Measurements from ENCODE around the gene CHAF1A.

CHAF1A gene

GRCh38 chr19:4473011-4473762 is 70.7 kb downstream of the CHAF1A start:
- H3K9me3 ChIP-seq (ENCODE audit: insufficient read depth, low read depth, low read length) = no peaks in the 10 kb centered on the region
- 27% methylated on average over 25 of the region's 25 CpGs for WGBS

DNA sequence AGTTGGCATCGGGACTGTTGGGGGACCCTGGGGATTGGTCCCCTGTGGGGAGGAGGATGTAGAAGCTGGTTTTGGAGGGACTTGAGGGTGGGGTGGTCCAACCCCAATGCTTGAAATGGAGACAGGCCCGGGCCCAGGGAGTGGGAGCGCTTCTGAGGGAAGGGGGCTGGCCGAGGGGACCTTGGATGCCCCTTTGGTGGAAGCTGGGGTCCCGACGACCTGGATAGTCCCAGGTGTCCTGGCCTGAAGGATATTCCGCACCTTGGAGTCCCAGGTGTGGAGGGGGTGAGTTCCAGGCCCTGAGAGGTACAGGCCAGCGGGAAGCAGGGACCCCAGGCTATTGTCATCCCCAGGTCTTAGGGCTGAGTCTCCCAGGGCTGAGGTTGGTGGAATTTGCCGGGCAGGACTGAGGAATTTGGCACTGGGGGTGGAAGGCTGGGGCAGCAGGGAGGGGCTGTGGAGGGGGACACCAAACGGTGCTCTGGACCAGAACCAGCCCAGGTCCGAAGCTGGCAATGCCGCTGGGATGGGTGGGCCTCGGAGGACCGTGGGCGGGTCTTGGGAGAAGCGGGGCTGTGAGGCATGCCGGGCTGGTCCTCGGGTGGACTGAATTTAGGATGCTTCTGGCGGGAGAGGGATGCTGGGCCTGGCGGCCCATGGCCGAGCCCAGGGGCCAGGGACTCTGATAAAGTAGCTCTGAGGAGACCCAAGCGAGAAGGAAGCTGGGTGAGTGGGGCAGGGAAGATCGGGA is 71.5 kb downstream of the CHAF1A start:
- H3K36me3 ChIP-seq (ENCODE audit: insufficient read depth, low read length) = peaks cover 28% of the 10 kb centered on the region
- peak overlapping the region; percentile 54 for H3K4me3 ChIP-seq (ENCODE audit: low read length)
- H3K4me1 ChIP-seq (ENCODE audit: insufficient read depth, low read length) = peaks cover 3% of the 10 kb centered on the region; the same call in 1 of the 2 replicates
- peak overlapping the region; percentile 50 for H3K9ac ChIP-seq (ENCODE audit: low read depth, low read length)
- no peaks in the 10 kb centered on the region for H3K9me3 ChIP-seq (ENCODE audit: insufficient read depth, low read depth, low read length)
- H3K27ac ChIP-seq (ENCODE audit: low read depth, low read length) = peak overlapping the region; percentile 64
- 15% methylated on average over 23 of the region's 23 CpGs for WGBS
- no peaks in the 10 kb centered on the region for H3K27me3 ChIP-seq (ENCODE audit: insufficient read depth, low read length)

More at GRCh38 chr19:4473011-4473762, 70.7 kb downstream of the CHAF1A start:
- Histone ChIP-seq H3K4me3 (ENCODE audit: low read length) (peak overlapping the region; percentile 54), H3K27me3 (ENCODE audit: insufficient read depth, low read length) (no peaks in the 10 kb centered on the region), H3K9ac (ENCODE audit: low read depth, low read length) (peak overlapping the region; percentile 63), H3K27ac (ENCODE audit: low read depth, low read length) (no peak overlapping the region; the same call in 1 of the 2 replicates), H3K36me3 (ENCODE audit: insufficient read depth, low read length) (peaks cover 23% of the 10 kb centered on the region), H3K4me1 (ENCODE audit: insufficient read depth, low read length) (peaks cover 3% of the 10 kb centered on the region; the same call in 1 of the 2 replicates)

DNA sequence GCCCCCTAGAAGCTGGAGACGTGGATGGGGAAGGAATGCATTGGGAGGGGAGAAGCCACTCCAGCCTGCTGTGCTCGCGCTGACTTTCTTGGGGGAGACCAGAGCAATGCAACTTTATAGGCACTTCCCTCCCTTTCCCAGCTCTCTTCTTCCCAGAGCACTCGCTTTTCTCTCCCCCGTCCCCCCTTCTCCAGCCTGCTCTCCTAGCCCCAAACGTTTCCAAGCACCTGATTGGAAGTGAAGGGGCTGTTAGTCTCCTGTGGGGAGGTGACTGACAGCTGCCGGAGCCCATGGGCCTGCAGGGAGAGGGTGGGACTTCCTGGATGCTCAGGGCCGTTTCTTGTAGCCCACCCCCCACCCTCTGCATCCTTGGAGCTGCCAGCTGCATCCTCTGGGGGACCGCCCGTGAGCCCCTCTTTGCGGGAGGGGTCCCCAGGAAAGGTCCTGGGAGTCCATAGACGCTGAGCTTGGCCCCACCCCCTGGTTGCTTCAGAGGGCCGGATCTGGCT is 72.1 kb downstream of the CHAF1A start:
- Histone ChIP-seq H3K27ac (ENCODE audit: low read depth, low read length) (peak overlapping the region; percentile 64), H3K4me1 (ENCODE audit: insufficient read depth, low read length) (peaks cover 3% of the 10 kb centered on the region; the same call in 1 of the 2 replicates), H3K36me3 (ENCODE audit: insufficient read depth, low read length) (peaks cover 31% of the 10 kb centered on the region), H3K9ac (ENCODE audit: low read depth, low read length) (peak overlapping the region; percentile 50; the same call in 1 of the 2 replicates), H3K27me3 (ENCODE audit: insufficient read depth, low read length) (no peaks in the 10 kb centered on the region), H3K9me3 (ENCODE audit: insufficient read depth, low read depth, low read length) (no peaks in the 10 kb centered on the region), H3K4me3 (ENCODE audit: low read length) (peak overlapping the region; percentile 54)
- 15% methylated on average over 12 of the region's 13 CpGs for WGBS

GRCh38 chr19:4477034-4477801 is 74.8 kb downstream of the CHAF1A start:
- 89% methylated on average over 16 of the region's 16 CpGs for WGBS
- peaks cover 32% of the 10 kb centered on the region for H3K36me3 ChIP-seq (ENCODE audit: insufficient read depth, low read length)
- no peak overlapping the region for H3K4me3 ChIP-seq (ENCODE audit: low read length)
- peaks cover 3% of the 10 kb centered on the region; the same call in 1 of the 2 replicates for H3K4me1 ChIP-seq (ENCODE audit: insufficient read depth, low read length)
- no peaks in the 10 kb centered on the region for H3K9me3 ChIP-seq (ENCODE audit: insufficient read depth, low read depth, low read length)
- H3K27me3 ChIP-seq (ENCODE audit: insufficient read depth, low read length) = no peaks in the 10 kb centered on the region
- no peak overlapping the region for H3K27ac ChIP-seq (ENCODE audit: low read depth, low read length)
- H3K9ac ChIP-seq (ENCODE audit: low read depth, low read length) = no peak overlapping the region

DNA sequence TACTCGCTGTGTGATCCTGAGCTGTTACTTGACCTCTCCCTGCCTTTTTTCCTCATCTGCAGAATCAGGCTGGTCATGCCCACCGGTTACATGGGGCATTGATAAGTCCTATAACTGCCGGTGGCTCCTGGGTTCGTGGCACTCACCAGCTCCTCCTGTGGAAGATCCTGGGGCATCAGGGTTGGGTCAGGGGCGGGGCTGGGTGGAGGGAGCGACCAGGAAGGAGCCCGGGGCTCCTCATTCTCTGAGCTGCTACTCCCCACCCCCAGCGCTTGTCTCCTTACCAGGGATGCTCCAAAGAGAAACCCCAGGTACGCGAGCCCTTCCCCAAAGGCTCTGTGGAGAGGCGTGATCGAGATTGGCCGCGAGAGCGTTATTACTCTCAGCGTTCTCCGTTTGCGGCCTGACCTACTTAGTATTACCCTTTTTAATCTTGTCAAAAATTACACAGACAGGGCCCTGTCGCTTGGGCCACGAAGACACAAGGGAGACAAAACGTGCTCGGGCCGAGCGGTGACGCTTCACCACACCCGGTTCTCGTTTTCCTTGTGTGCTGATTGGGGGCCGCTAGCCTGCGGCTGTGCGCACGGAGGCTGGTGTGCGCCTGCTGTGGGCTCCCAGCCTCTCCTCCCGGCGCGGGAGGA is 80.4 kb downstream of the CHAF1A start:
- WGBS = 94% methylated on average over 35 of the region's 35 CpGs
- H3K27me3 ChIP-seq (ENCODE audit: insufficient read depth, low read length) = no peaks in the 10 kb centered on the region
- H3K36me3 ChIP-seq (ENCODE audit: insufficient read depth, low read length) = peaks cover 42% of the 10 kb centered on the region
- no peak overlapping the region for H3K9ac ChIP-seq (ENCODE audit: low read depth, low read length)
- H3K27ac ChIP-seq (ENCODE audit: low read depth, low read length) = no peak overlapping the region
- no peaks in the 10 kb centered on the region for H3K4me1 ChIP-seq (ENCODE audit: insufficient read depth, low read length)
- H3K4me3 ChIP-seq (ENCODE audit: low read length) = no peak overlapping the region
- no peaks in the 10 kb centered on the region for H3K9me3 ChIP-seq (ENCODE audit: insufficient read depth, low read depth, low read length)

GRCh38 chr19:4483385-4483784 is 80.9 kb downstream of the CHAF1A start:
- Histone ChIP-seq H3K27ac (ENCODE audit: low read depth, low read length) (no peak overlapping the region), H3K4me1 (ENCODE audit: insufficient read depth, low read length) (no peaks in the 10 kb centered on the region), H3K9me3 (ENCODE audit: insufficient read depth, low read depth, low read length) (no peaks in the 10 kb centered on the region), H3K4me3 (ENCODE audit: low read length) (no peak overlapping the region), H3K9ac (ENCODE audit: low read depth, low read length) (no peak overlapping the region), H3K36me3 (ENCODE audit: insufficient read depth, low read length) (peaks cover 43% of the 10 kb centered on the region), H3K27me3 (ENCODE audit: insufficient read depth, low read length) (no peaks in the 10 kb centered on the region)
- WGBS = 97% methylated on average over 19 of the region's 19 CpGs

- Histone ChIP-seq H3K36me3 (ENCODE audit: insufficient read depth, low read length) (peaks cover 67% of the 10 kb centered on the region), H3K27me3 (ENCODE audit: insufficient read depth, low read length) (no peaks in the 10 kb centered on the region), H3K9ac (ENCODE audit: low read depth, low read length) (no peak overlapping the region), H3K27ac (ENCODE audit: low read depth, low read length) (no peak overlapping the region), H3K4me3 (ENCODE audit: low read length) (no peak overlapping the region), H3K9me3 (ENCODE audit: insufficient read depth, low read depth, low read length) (no peaks in the 10 kb centered on the region), H3K4me1 (ENCODE audit: insufficient read depth, low read length) (no peaks in the 10 kb centered on the region)
- 92% methylated on average over 11 of the region's 11 CpGs for WGBS
Observed at GRCh38 chr19:4487572-4487971, 85.1 kb downstream of the CHAF1A start.

DNA sequence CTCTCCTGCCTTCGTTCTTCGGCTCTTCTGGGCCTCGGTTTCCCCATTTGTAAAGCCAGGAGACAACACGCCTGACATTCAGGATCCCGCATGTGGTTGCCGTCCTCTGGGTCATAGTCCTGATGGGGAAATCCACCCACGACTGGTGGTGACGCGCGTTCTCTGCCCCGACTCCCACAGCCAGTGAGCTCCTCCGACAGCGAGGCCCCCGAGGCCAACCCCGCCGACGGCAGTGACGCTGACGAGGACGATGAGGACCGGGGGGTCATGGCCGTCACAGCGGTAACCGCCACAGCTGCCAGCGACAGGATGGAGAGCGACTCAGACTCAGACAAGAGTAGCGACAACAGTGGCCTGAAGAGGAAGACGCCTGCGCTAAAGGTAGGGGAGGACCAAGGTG is 86.1 kb downstream of the CHAF1A start:
- 96% methylated on average over 29 of the region's 29 CpGs for WGBS
- Histone ChIP-seq H3K27me3 (ENCODE audit: insufficient read depth, low read length) (no peaks in the 10 kb centered on the region), H3K4me1 (ENCODE audit: insufficient read depth, low read length) (no peaks in the 10 kb centered on the region), H3K27ac (ENCODE audit: low read depth, low read length) (no peak overlapping the region), H3K36me3 (ENCODE audit: insufficient read depth, low read length) (peaks cover 68% of the 10 kb centered on the region), H3K9ac (ENCODE audit: low read depth, low read length) (no peak overlapping the region), H3K4me3 (ENCODE audit: low read length) (no peak overlapping the region), H3K9me3 (ENCODE audit: insufficient read depth, low read depth, low read length) (no peaks in the 10 kb centered on the region)

- Histone ChIP-seq H3K9ac (ENCODE audit: low read depth, low read length) (no peak overlapping the region), H3K9me3 (ENCODE audit: insufficient read depth, low read depth, low read length) (no peaks in the 10 kb centered on the region), H3K27me3 (ENCODE audit: insufficient read depth, low read length) (no peaks in the 10 kb centered on the region), H3K27ac (ENCODE audit: low read depth, low read length) (no peak overlapping the region), H3K4me1 (ENCODE audit: insufficient read depth, low read length) (no peaks in the 10 kb centered on the region), H3K4me3 (ENCODE audit: low read length) (no peak overlapping the region), H3K36me3 (ENCODE audit: insufficient read depth, low read length) (peaks cover 83% of the 10 kb centered on the region)
- WGBS = 96% methylated on average over 21 of the region's 21 CpGs
Observed at GRCh38 chr19:4491446-4491845, 89.0 kb downstream of the CHAF1A start.

DNA sequence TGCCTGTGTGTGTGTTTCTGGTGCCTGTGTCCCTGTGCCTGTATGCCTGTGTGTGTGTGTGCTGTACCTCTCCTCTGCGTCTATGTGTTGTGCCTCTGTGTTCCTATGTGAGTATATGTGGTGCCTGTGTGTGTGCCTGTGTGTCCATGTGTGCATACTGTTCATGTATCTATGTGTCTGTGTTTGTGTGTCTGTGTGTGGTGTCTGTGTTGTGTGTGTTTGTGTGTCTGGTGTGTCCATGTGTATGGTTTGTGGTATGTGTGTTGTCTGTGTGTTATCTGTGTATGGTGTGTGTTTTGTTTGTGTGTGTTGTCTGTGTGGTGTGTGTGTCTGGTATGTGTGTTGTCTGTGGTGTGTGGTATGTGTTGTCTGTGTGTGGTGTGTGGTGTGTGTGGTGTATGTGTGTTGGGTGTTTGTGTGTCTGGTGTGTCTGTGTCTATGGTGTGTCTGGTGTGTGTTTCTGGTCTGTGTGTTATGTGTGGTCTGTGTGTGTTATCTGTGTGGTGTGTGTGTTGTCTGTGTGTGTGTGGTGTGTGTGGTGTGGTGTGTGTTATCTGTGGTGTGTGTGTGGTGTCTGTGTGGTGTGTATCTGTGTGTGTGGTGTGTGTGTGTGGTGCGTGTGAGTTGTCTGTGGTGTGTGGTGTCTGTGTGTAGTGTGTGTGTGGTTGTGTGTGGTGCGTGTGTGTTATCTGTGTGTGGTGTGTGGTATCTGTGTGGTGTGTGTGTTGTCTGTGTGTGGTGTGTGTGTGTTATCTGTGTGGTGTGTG is 90.1 kb downstream of the CHAF1A start:
- peaks cover 84% of the 10 kb centered on the region for H3K36me3 ChIP-seq (ENCODE audit: insufficient read depth, low read length)
- no peak overlapping the region for H3K9ac ChIP-seq (ENCODE audit: low read depth, low read length)
- H3K4me1 ChIP-seq (ENCODE audit: insufficient read depth, low read length) = no peaks in the 10 kb centered on the region
- no peak overlapping the region for H3K4me3 ChIP-seq (ENCODE audit: low read length)
- 87% methylated on average over 3 of the region's 3 CpGs for WGBS
- no peak overlapping the region for H3K27ac ChIP-seq (ENCODE audit: low read depth, low read length)
- no peaks in the 10 kb centered on the region for H3K27me3 ChIP-seq (ENCODE audit: insufficient read depth, low read length)
- H3K9me3 ChIP-seq (ENCODE audit: insufficient read depth, low read depth, low read length) = no peaks in the 10 kb centered on the region
